ENCODE data around the gene MRPL34. TPM values are rescaled to one million over a fixed set of nuclear protein-coding genes. Genes with fewer than 3 reads are reported as not detected.
"Not testable (repeated sequence)": the region's sequence is repeated elsewhere in the genome, so short reads cannot be mapped to it uniquely, and the experiment has no call there.

MRPL34 gene
- total and polyA plus RNA-seq, 4 donors = 20.8 to 81.3 (median 67.3) TPM

- Histone ChIP-seq H3K36me3 (ENCODE audit: control insufficient read depth, insufficient read depth, low read length) (peaks cover 25% of the 10 kb centered on the region), H3K9me3 (ENCODE audit: control insufficient read depth, insufficient read depth, low read length) (no peaks in the 10 kb centered on the region), H3K27me3 (ENCODE audit: control insufficient read depth, insufficient read depth, low read length) (no peaks in the 10 kb centered on the region), H3K4me1 (ENCODE audit: control insufficient read depth, insufficient read depth, low read length) (peaks cover 18% of the 10 kb centered on the region), H3K27ac (ENCODE audit: low read depth, low read length) (no peak overlapping the region), H3K4me3 (ENCODE audit: low read depth, low read length) (no peak overlapping the region)
- 100% methylated on average over 1 of the region's 7 CpGs for WGBS (ENCODE audit: insufficient coverage)
- DNase-seq (ENCODE audit: low read depth in 4 of 6, low spot score in 6 of 6) = no peak
These were observed 39.6 kb upstream of the MRPL34 start for GRCh38 chr19:17266026-17266425.

GRCh38 chr19:17266589-17266974 is 39.1 kb upstream of the MRPL34 start:
- no peaks in the 10 kb centered on the region for H3K9me3 ChIP-seq (ENCODE audit: control insufficient read depth, insufficient read depth, low read length)
- H3K36me3 ChIP-seq (ENCODE audit: control insufficient read depth, insufficient read depth, low read length) = peaks cover 30% of the 10 kb centered on the region
- no peaks in the 10 kb centered on the region for H3K27me3 ChIP-seq (ENCODE audit: control insufficient read depth, insufficient read depth, low read length)
- H3K4me1 ChIP-seq (ENCODE audit: control insufficient read depth, insufficient read depth, low read length) = peaks cover 18% of the 10 kb centered on the region
- no peak overlapping the region for H3K4me3 ChIP-seq (ENCODE audit: low read depth, low read length)
- DNase-seq (ENCODE audit: low read depth in 4 of 6, low spot score in 6 of 6) = no peak
- H3K27ac ChIP-seq (ENCODE audit: low read depth, low read length) = peak overlapping the region; percentile 40
- 60% methylated on average over 1 of the region's 12 CpGs for WGBS (ENCODE audit: insufficient coverage)

- WGBS (ENCODE audit: insufficient coverage) = 0% methylated on average over 25 of the region's 27 CpGs
- peak within 1 kb of the TSS; percentile 74 for H3K27ac ChIP-seq (ENCODE audit: low read depth, low read length)
These were observed 38.5 kb upstream of the MRPL34 start, which contains the start of gene BABAM1 for GRCh38 chr19:17266975-17267788. BABAM1 (plus strand) TSS chr19:17267443; CDS start chr19:17268807, 1,364 bp downstream.

GRCh38 chr19:17268754-17269153 is 36.9 kb upstream of the MRPL34 start:
- DNase-seq (ENCODE audit: low read depth in 4 of 6, low spot score in 6 of 6) = no peak
- Histone ChIP-seq H3K4me3 (ENCODE audit: low read depth, low read length) (no peak overlapping the region), H3K27me3 (ENCODE audit: control insufficient read depth, insufficient read depth, low read length) (no peaks in the 10 kb centered on the region), H3K4me1 (ENCODE audit: control insufficient read depth, insufficient read depth, low read length) (peaks cover 18% of the 10 kb centered on the region), H3K36me3 (ENCODE audit: control insufficient read depth, insufficient read depth, low read length) (peaks cover 46% of the 10 kb centered on the region), H3K9me3 (ENCODE audit: control insufficient read depth, insufficient read depth, low read length) (no peaks in the 10 kb centered on the region), H3K27ac (ENCODE audit: low read depth, low read length) (no peak overlapping the region)
- 94% methylated on average over 12 of the region's 13 CpGs for WGBS (ENCODE audit: insufficient coverage)

More at GRCh38 chr19:17266975-17267788, 38.5 kb upstream of the MRPL34 start, which contains the start of gene BABAM1:
- no peaks in the 10 kb centered on the region for H3K27me3 ChIP-seq (ENCODE audit: control insufficient read depth, insufficient read depth, low read length)
- H3K4me1 ChIP-seq (ENCODE audit: control insufficient read depth, insufficient read depth, low read length) = peaks cover 18% of the 10 kb centered on the region
- H3K9me3 ChIP-seq (ENCODE audit: control insufficient read depth, insufficient read depth, low read length) = no peaks in the 10 kb centered on the region
- H3K36me3 ChIP-seq (ENCODE audit: control insufficient read depth, insufficient read depth, low read length) = peaks cover 36% of the 10 kb centered on the region
- peak within 1 kb of the TSS; percentile 96 for H3K4me3 ChIP-seq (ENCODE audit: low read depth, low read length)
- peak; percentile 91 to 100 (median 98) for DNase-seq (ENCODE audit: low read depth in 4 of 6, low spot score in 6 of 6)

- H3K4me1 ChIP-seq (ENCODE audit: control insufficient read depth, insufficient read depth, low read length); H3K27me3 ChIP-seq (ENCODE audit: control insufficient read depth, insufficient read depth, low read length); H3K4me3 ChIP-seq (ENCODE audit: low read depth, low read length); H3K9me3 ChIP-seq (ENCODE audit: control insufficient read depth, insufficient read depth, low read length); H3K27ac ChIP-seq (ENCODE audit: low read depth, low read length); DNase-seq (ENCODE audit: low read depth in 4 of 6, low spot score in 6 of 6): not testable (repeated sequence)
- WGBS (ENCODE audit: insufficient coverage) = no CpG with 5 or more reads among the region's 3 CpGs
- H3K36me3 ChIP-seq (ENCODE audit: control insufficient read depth, insufficient read depth, low read length) = peaks cover 88% of the 10 kb centered on the region
These were observed 30.8 kb upstream of the MRPL34 start for GRCh38 chr19:17274892-17275291.

GRCh38 chr19:17275441-17276175 is 30.1 kb upstream of the MRPL34 start:
- no peak overlapping the region for H3K27ac ChIP-seq (ENCODE audit: low read depth, low read length)

GRCh38 chr19:17279436-17279835 is 26.2 kb upstream of the MRPL34 start:
- H3K36me3 ChIP-seq (ENCODE audit: control insufficient read depth, insufficient read depth, low read length) = peaks cover 54% of the 10 kb centered on the region

More at GRCh38 chr19:17275441-17276175, 30.1 kb upstream of the MRPL34 start:
- H3K4me1 ChIP-seq (ENCODE audit: control insufficient read depth, insufficient read depth, low read length) = no peaks in the 10 kb centered on the region
- H3K27me3 ChIP-seq (ENCODE audit: control insufficient read depth, insufficient read depth, low read length) = no peaks in the 10 kb centered on the region
- no peaks in the 10 kb centered on the region for H3K9me3 ChIP-seq (ENCODE audit: control insufficient read depth, insufficient read depth, low read length)
- H3K4me3 ChIP-seq (ENCODE audit: low read depth, low read length) = no peak overlapping the region
- no peak for DNase-seq (ENCODE audit: low read depth in 4 of 6, low spot score in 6 of 6)
- WGBS (ENCODE audit: insufficient coverage) = 92% methylated on average over 15 of the region's 19 CpGs
- H3K36me3 ChIP-seq (ENCODE audit: control insufficient read depth, insufficient read depth, low read length) = peaks cover 82% of the 10 kb centered on the region

GRCh38 chr19:17281391-17282304 is 24.0 kb upstream of the MRPL34 start, which contains the start of gene ANKLE1:
ANKLE1 (plus strand) TSS chr19:17281901; CDS start chr19:17281921, 20 bp downstream.
- H3K27me3 ChIP-seq (ENCODE audit: control insufficient read depth, insufficient read depth, low read length) = peaks cover 15% of the 10 kb centered on the region
- peak in 2 of 6 donors; percentile 49 to 50 for DNase-seq (ENCODE audit: low read depth in 4 of 6, low spot score in 6 of 6)
- H3K9me3 ChIP-seq (ENCODE audit: control insufficient read depth, insufficient read depth, low read length) = no peaks in the 10 kb centered on the region
- H3K4me3 ChIP-seq (ENCODE audit: low read depth, low read length) = peak within 1 kb of the TSS; percentile 24
- WGBS (ENCODE audit: insufficient coverage) = 9% methylated on average over 75 of the region's 75 CpGs
- peaks cover 45% of the 10 kb centered on the region for H3K36me3 ChIP-seq (ENCODE audit: control insufficient read depth, insufficient read depth, low read length)
- peaks cover 17% of the 10 kb centered on the region for H3K4me1 ChIP-seq (ENCODE audit: control insufficient read depth, insufficient read depth, low read length)
- H3K27ac ChIP-seq (ENCODE audit: low read depth, low read length) = no peak within 1 kb of the TSS

More at GRCh38 chr19:17279436-17279835, 26.2 kb upstream of the MRPL34 start:
- WGBS (ENCODE audit: insufficient coverage) = 100% methylated on average over 1 of the region's 3 CpGs
- Histone ChIP-seq H3K9me3 (ENCODE audit: control insufficient read depth, insufficient read depth, low read length) (no peaks in the 10 kb centered on the region), H3K4me1 (ENCODE audit: control insufficient read depth, insufficient read depth, low read length) (peaks cover 17% of the 10 kb centered on the region), H3K4me3 (ENCODE audit: low read depth, low read length) (no peak overlapping the region), H3K27me3 (ENCODE audit: control insufficient read depth, insufficient read depth, low read length) (peaks cover 15% of the 10 kb centered on the region), H3K27ac (ENCODE audit: low read depth, low read length) (no peak overlapping the region)
- DNase-seq (ENCODE audit: low read depth in 4 of 6, low spot score in 6 of 6) = no peak
